WTC11 (cell line): Measurements from ENCODE around the gene PPAN. TPM values are rescaled to one million over a fixed set of nuclear protein-coding genes. Genes with fewer than 3 reads are reported as not detected.
A peak's percentile ranks its signal among the peaks of the same experiment; 100 is the strongest.

Experiments
- ATAC-seq: fragments of 200-7000 bp; cut with Tn5 transposase; 2 replicates; pipeline ENCODE4 v1.10.0; 2021; ENCODE audit warnings: mild to moderate bottlenecking, moderate library complexity
- CTCF ChIA-PET: fragments of 300-600 bp; sonication (Branson Sonifier 250); formaldehyde crosslinking; loops from one replicate; lab custom pipeline; 2021; ENCODE audit warnings: antibody characterized with exemption; lab: Charles Lee
- POLR2A ChIA-PET: fragments of 350-600 bp; sonication (Branson Sonifier 250); formaldehyde crosslinking; loops from one replicate; lab custom pipeline; 2021; ENCODE audit warnings: antibody characterized with exemption; lab: Charles Lee
- DNase-seq: peaks from one replicate; pipeline ENCODE4 v3.0.0; 2021; ENCODE audit warnings: low spot score
- H3K27ac Mint-ChIP-seq: 2 replicates; pipeline ENCODE4 v1.8.0; 2021; ENCODE audit warnings: mixed read lengths
- H3K27me3 Mint-ChIP-seq: 2 replicates; pipeline ENCODE4 v1.8.0; 2021; ENCODE audit warnings: low read depth, mild to moderate bottlenecking, moderate library complexity, mixed read lengths
- H3K36me3 Mint-ChIP-seq: 2 replicates; pipeline ENCODE4 v1.8.0; 2021; ENCODE audit warnings: mixed read lengths
- H3K4me1 Mint-ChIP-seq: 2 replicates; pipeline ENCODE4 v1.8.0; 2022; ENCODE audit warnings: mixed read lengths
- H3K4me3 Mint-ChIP-seq: 2 replicates; pipeline ENCODE4 v1.8.0; 2021; ENCODE audit warnings: mild to moderate bottlenecking, moderate library complexity, mixed read lengths
- H3K9me3 Mint-ChIP-seq: 2 replicates; pipeline ENCODE4 v1.8.0; 2021; ENCODE audit warnings: mixed read lengths
- ATF1 ChIP-seq: sonication (generic); formaldehyde crosslinking; IDR thresholded peaks from 2 replicates; pipeline ENCODE4 v1.8.1; 2023; ENCODE audit warnings: mild to moderate bottlenecking, moderate library complexity, missing genetic modification reagents
- CREB1 ChIP-seq: sonication (generic); formaldehyde crosslinking; IDR thresholded peaks from 2 replicates; pipeline ENCODE4 v1.8.0; 2023; ENCODE audit warnings: mild to moderate bottlenecking, missing genetic modification reagents
- CREM ChIP-seq: sonication (generic); formaldehyde crosslinking; IDR thresholded peaks from 2 replicates; pipeline ENCODE4 v1.8.1; 2022; ENCODE audit warnings: mild to moderate bottlenecking, missing genetic modification reagents, moderate library complexity
- ELF4 ChIP-seq: sonication (generic); formaldehyde crosslinking; IDR thresholded peaks from 2 replicates; pipeline ENCODE4 v1.8.1; 2022; ENCODE audit warnings: low read depth, mild to moderate bottlenecking, moderate library complexity, missing genetic modification reagents
- ETV6 ChIP-seq: sonication (generic); formaldehyde crosslinking; IDR thresholded peaks from 2 replicates; pipeline ENCODE4 v1.8.1; 2022; ENCODE audit warnings: mild to moderate bottlenecking, missing genetic modification reagents
- GRHL2 ChIP-seq: fragments of 250-450 bp; sonication (Bioruptor Pico); IDR thresholded peaks from 2 replicates; pipeline ENCODE4 v1.8.0; 2022; ENCODE audit warnings: mild to moderate bottlenecking, moderate library complexity; ENCODE audit not compliant: insufficient replicate concordance, severe bottlenecking
- HMGA2 ChIP-seq: fragments of 250-450 bp; sonication (Bioruptor Pico); IDR thresholded peaks from 2 replicates; pipeline ENCODE4 v1.4.0; 2021; ENCODE audit warnings: mild to moderate bottlenecking, moderate library complexity
- HMGXB4 ChIP-seq: sonication (generic); formaldehyde crosslinking; IDR thresholded peaks from 2 replicates; pipeline ENCODE4 v1.8.1; 2023; ENCODE audit warnings: mild to moderate bottlenecking, moderate library complexity, missing genetic modification reagents
- JAZF1 ChIP-seq: fragments of 250-450 bp; sonication (Bioruptor Pico); IDR thresholded peaks from 2 replicates; pipeline ENCODE4 v1.9.0; 2021; ENCODE audit warnings: moderate library complexity, mild to moderate bottlenecking, inconsistent platforms
- MXD4 ChIP-seq: fragments of 250-450 bp; sonication (Bioruptor Pico); IDR thresholded peaks from 2 replicates; pipeline ENCODE4 v1.8.0; 2021; ENCODE audit warnings: mild to moderate bottlenecking, moderate library complexity, borderline replicate concordance
- OVOL2 ChIP-seq: fragments of 250-450 bp; sonication (Bioruptor Pico); IDR thresholded peaks from 2 replicates; pipeline ENCODE4 v1.9.0; 2021; ENCODE audit warnings: mild to moderate bottlenecking, borderline replicate concordance
- PRRX2 ChIP-seq: fragments of 250-450 bp; sonication (Bioruptor Pico); IDR thresholded peaks from 2 replicates; pipeline ENCODE4 v1.8.0; 2021; ENCODE audit warnings: mild to moderate bottlenecking
- RELA ChIP-seq: sonication (generic); formaldehyde crosslinking; IDR thresholded peaks from 2 replicates; pipeline ENCODE4 v1.8.1; 2022; ENCODE audit warnings: missing genetic modification reagents, mild to moderate bottlenecking, borderline replicate concordance
- RORB ChIP-seq: fragments of 250-450 bp; sonication (Bioruptor Pico); IDR thresholded peaks from 2 replicates; pipeline ENCODE4 v1.9.0; 2021; ENCODE audit warnings: mild to moderate bottlenecking
- ZBTB21 ChIP-seq: sonication (generic); formaldehyde crosslinking; IDR thresholded peaks from 2 replicates; pipeline ENCODE4 v1.8.1; 2023; ENCODE audit warnings: mild to moderate bottlenecking, missing genetic modification reagents, borderline replicate concordance
- ZNF232 ChIP-seq: sonication (generic); formaldehyde crosslinking; IDR thresholded peaks from 2 replicates; pipeline ENCODE4 v1.8.0; 2022; ENCODE audit warnings: mild to moderate bottlenecking, missing genetic modification reagents
- ZNF425 ChIP-seq: fragments of 250-450 bp; sonication (Bioruptor Pico); conservative IDR thresholded peaks from 2 replicates; pipeline ENCODE4 v1.9.0; 2021; ENCODE audit warnings: mild to moderate bottlenecking
- ZNF671 ChIP-seq: fragments of 250-450 bp; sonication (Bioruptor Pico); IDR thresholded peaks from 2 replicates; pipeline ENCODE4 v1.8.0; 2021; ENCODE audit warnings: mild to moderate bottlenecking
- total RNA-seq: library from RNA; stranded (reverse); gene quantifications from 3 replicates; pipeline ENCODE4 v1.2.3, GENCODE V29; 2021
- TF ChIP-seq, protein P1 (sequence below): sonication (generic); formaldehyde crosslinking; IDR thresholded peaks from 2 replicates; pipeline ENCODE4 v1.8.1; 2022; ENCODE audit warnings: low read depth, missing genetic modification reagents, borderline replicate concordance
- TF ChIP-seq, protein P2 (sequence below): sonication (generic); formaldehyde crosslinking; IDR thresholded peaks from 2 replicates; pipeline ENCODE4 v1.8.1; 2022; ENCODE audit warnings: missing genetic modification reagents, borderline replicate concordance

PPAN gene
- total RNA-seq, 1 experiment from 2014 or later, result 83.7 TPM

- TF ChIP-seq ZNF232 (no peak), JAZF1 (no peak), RORB (CRISPR knock-in tag) (no peak), MXD4 (CRISPR knock-in tag) (no peak), ZNF425 (CRISPR knock-in tag) (no peak)
- TF ChIP-seq, all 79 proteins: peak for 5
Measured at GRCh38 chr19:10086591-10087192, 19.5 kb upstream of the PPAN start (continued).

DNA sequence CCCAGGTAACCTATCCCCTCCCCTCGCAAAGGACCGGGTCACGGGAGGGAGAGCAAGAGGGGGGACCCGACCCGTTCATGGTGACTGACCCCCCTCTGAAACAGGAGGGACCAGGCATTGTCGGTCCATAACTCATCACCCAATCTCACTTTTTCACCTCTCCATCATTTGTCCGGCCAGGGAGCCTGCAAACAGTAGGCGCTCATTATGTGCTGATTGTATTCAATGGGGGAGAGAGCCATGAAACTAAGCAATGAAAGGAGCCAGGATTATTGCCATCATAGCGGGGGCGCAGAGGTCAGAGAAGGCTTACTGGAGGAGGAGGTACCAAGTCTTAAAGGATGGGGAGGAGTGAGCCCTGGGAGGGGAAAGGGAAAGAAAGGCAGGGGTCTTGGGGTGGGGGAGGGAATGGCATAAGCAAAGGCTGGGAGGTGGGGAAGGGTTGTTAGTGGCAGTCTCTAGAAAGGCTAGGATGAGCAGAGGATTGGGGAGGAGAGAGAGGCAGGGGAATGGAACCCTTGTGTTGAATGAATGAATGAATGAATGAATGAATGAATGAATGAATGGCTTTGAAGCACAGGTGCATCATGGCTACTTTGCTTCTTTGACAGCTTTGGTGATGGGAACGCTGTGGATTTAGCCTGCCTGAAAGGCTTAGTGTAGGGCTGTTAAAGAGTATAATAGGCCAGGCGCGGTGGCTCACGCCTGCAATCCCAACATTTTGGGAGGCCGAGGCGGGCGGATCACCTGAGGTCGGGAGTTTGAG, 18.7 kb upstream of the PPAN start:
- DNase-seq (no peak), ATAC-seq (no peak)
- ChIA-PET CTCF (no interaction called here), POLR2A (interaction anchor here (0.6 kb wide), 1 partner anchor 191 kb away, joined by 4 read pairs; no protein-coding TSS in a partner anchor)
- Mint-ChIP-seq H3K4me1 (peaks cover 8% of the 10 kb centered on the region; the same call in 1 of the 2 replicates), H3K9me3 (no peaks in the 10 kb centered on the region), H3K36me3 (peaks cover 8% of the 10 kb centered on the region), H3K27ac (no peak overlapping the region), H3K27me3 (peaks cover 23% of the 10 kb centered on the region), H3K4me3 (peak overlapping the region; percentile 85)
- TF ChIP-seq, protein P1, sequence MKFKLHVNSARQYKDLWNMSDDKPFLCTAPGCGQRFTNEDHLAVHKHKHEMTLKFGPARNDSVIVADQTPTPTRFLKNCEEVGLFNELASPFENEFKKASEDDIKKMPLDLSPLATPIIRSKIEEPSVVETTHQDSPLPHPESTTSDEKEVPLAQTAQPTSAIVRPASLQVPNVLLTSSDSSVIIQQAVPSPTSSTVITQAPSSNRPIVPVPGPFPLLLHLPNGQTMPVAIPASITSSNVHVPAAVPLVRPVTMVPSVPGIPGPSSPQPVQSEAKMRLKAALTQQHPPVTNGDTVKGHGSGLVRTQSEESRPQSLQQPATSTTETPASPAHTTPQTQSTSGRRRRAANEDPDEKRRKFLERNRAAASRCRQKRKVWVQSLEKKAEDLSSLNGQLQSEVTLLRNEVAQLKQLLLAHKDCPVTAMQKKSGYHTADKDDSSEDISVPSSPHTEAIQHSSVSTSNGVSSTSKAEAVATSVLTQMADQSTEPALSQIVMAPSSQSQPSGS (CRISPR knock-in tag), result no peak
- TF ChIP-seq ZNF671 (CRISPR knock-in tag) (no peak), HMGXB4 (no peak), JAZF1 (no peak), ETV6 (CRISPR knock-in tag) (no peak), HMGA2 (no peak), CREB1 (CRISPR knock-in tag) (no peak), ELF4 (no peak), PRRX2 (CRISPR knock-in tag) (no peak), GRHL2 (CRISPR knock-in tag) (no peak), ZBTB21 (CRISPR knock-in tag) (no peak), RELA (CRISPR knock-in tag) (no peak), ATF1 (no peak), CREM (CRISPR knock-in tag) (no peak), OVOL2 (CRISPR knock-in tag) (no peak)
- TF ChIP-seq, protein P2, sequence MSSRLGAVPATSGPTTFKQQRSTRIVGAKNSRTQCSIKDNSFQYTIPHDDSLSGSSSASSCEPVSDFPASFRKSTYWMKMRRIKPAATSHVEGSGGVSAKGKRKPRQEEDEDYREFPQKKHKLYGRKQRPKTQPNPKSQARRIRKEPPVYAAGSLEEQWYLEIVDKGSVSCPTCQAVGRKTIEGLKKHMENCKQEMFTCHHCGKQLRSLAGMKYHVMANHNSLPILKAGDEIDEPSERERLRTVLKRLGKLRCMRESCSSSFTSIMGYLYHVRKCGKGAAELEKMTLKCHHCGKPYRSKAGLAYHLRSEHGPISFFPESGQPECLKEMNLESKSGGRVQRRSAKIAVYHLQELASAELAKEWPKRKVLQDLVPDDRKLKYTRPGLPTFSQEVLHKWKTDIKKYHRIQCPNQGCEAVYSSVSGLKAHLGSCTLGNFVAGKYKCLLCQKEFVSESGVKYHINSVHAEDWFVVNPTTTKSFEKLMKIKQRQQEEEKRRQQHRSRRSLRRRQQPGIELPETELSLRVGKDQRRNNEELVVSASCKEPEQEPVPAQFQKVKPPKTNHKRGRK (CRISPR knock-in tag), result no peak
